Memory B cell (primary cell): Measurements from ENCODE around the gene MAN2A2.
A peak's percentile ranks its signal among the peaks of the same experiment; 100 is the strongest.

Experiments
- ATAC-seq: fragments of 150-1000 bp; cut with Tn5 transposase; 2 replicates; pipeline ENCODE4 v1.10.0; 2021; ENCODE audit warnings: low read depth, mild to moderate bottlenecking, moderate library complexity
- DNase-seq, 2 donors: peaks; one replicate each; pipeline ENCODE4 v3.0.0; 2022; ENCODE audit warnings: low spot score in 2 of 2
- H3K27ac Mint-ChIP-seq: one replicate; pipeline ENCODE4 v1.8.0; 2022; ENCODE audit warnings: mild to moderate bottlenecking, moderate library complexity, mixed read lengths
- H3K27me3 Mint-ChIP-seq: one replicate; pipeline ENCODE4 v1.8.0; 2022; ENCODE audit warnings: mixed read lengths
- H3K36me3 Mint-ChIP-seq: one replicate; pipeline ENCODE4 v1.8.0; 2022; ENCODE audit warnings: mild to moderate bottlenecking, mixed read lengths
- H3K4me1 Mint-ChIP-seq: one replicate; pipeline ENCODE4 v1.8.0; 2022; ENCODE audit warnings: mixed read lengths
- H3K4me3 Mint-ChIP-seq: one replicate; pipeline ENCODE4 v1.8.0; 2022; ENCODE audit warnings: mild to moderate bottlenecking, moderate library complexity, mixed read lengths
- H3K9me3 Mint-ChIP-seq: one replicate; pipeline ENCODE4 v1.8.0; 2022; ENCODE audit warnings: mixed read lengths

The MAN2A2 gene

DNA sequence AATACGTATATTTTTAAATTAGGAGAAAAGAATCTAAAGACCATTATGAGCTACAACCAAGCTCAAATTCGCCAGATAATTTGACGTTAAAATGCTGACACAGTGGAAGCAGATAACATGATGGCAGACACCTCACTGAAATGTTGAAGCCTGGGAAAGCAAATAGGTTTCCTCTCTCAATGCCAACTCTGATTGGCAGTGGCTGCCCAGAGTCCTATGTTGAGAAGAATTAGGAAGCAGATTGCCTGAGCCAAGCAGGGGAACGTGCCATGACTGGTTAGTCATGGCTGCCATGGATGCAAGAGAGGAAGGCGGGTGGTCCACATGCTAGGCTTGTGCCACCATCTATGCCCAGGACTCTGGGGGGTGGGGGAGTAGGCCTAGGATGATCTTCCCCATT is 35.2 kb downstream of the MAN2A2 start:
- peaks cover 18% of the 10 kb centered on the region for H3K4me1 Mint-ChIP-seq
- H3K27ac Mint-ChIP-seq = no peak overlapping the region
- ATAC-seq (no peak), DNase-seq (no peak)
- H3K9me3 Mint-ChIP-seq = no peaks in the 10 kb centered on the region
- no peaks in the 10 kb centered on the region for H3K27me3 Mint-ChIP-seq
- H3K36me3 Mint-ChIP-seq = peaks cover 9% of the 10 kb centered on the region
- H3K4me3 Mint-ChIP-seq = no peak overlapping the region

DNA sequence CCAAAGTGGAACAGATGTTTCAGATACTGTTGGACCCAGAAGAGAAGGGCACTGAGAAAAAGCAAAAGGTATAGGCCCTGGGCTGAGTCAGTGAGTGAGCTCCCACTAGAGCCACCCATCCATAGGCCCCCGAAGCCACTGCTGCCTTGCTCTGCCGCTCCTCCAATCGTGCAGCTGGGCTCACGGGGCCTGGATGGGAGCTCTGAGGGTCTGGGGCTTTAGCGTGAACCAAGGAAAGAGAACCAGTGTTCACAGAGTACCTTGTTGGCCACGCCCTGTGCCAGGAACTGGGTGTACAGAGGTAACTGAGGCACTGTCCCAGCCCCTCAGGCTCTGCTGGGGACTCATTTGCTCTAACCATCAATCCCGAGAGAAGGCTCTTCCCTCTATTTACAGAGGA is 36.7 kb downstream of the MAN2A2 start:
- no peak overlapping the region for H3K4me3 Mint-ChIP-seq
- ATAC-seq = no peak

DNA sequence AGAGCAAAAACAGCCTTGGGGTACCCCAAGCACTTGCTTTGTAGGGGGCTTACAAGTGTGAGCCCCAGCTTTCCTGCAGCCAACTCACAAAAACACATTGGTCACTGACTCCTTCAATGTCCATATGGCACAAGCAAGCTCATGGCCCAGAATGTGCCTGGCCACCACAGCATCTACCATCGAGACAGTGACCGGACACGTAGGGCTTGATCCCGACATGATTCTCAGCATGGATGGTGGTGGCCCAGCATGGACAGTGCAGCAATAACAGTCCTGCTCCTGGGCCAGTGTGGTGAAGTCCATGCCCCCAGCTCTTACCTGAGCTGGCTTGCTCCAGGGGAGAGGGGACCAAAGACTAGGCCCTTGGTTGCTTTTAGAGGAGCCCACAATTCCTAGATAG is 37.9 kb downstream of the MAN2A2 start:
- H3K4me1 Mint-ChIP-seq = peaks cover 9% of the 10 kb centered on the region
- H3K9me3 Mint-ChIP-seq = no peaks in the 10 kb centered on the region
- no peak for DNase-seq
- no peak overlapping the region for H3K4me3 Mint-ChIP-seq
- peaks cover 9% of the 10 kb centered on the region for H3K36me3 Mint-ChIP-seq
- H3K27ac Mint-ChIP-seq = no peak overlapping the region
- H3K27me3 Mint-ChIP-seq = no peaks in the 10 kb centered on the region
- no peak for ATAC-seq

More for the DNA sequence above, 36.7 kb downstream of the MAN2A2 start:
- H3K27ac Mint-ChIP-seq = no peak overlapping the region
- H3K4me1 Mint-ChIP-seq = peaks cover 13% of the 10 kb centered on the region
- H3K9me3 Mint-ChIP-seq = no peaks in the 10 kb centered on the region
- no peak for DNase-seq
- no peaks in the 10 kb centered on the region for H3K27me3 Mint-ChIP-seq
- peaks cover 9% of the 10 kb centered on the region for H3K36me3 Mint-ChIP-seq

DNA sequence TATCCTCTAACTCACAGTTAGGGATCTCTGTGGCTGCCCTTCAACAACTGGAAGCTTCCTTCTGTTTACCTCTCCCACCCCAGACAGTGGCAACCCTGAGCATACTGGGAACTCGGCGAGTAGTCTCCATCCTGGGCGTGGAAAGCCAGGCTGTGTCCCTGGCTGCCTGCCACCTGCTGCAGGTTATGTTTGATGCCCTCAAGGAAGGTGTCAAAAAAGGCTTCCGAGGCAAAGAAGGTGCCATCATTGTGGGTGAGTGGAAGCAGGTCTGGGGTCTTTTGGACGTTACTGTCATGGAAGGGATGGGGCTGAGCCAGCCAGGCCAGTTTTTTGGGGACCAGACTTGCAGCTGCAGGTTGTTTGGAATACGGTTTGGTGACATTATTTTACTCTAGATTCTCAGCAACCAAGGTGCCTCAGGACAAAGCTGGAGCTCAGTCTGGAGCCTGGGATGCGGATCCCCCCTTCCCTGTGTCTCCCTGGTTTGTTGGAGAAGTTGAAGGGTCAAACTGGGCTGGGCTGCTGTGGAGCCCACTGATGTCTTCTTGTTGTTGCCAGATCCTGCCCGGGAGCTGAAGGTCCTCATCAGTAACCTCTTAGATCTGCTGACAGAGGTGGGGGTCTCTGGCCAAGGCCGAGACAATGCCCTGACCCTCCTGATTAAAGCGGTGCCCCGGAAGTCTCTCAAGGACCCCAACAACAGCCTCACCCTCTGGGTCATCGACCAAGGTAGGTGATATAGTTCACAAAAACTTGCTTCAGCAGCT is 39.4 kb downstream of the MAN2A2 start:
- no peaks in the 10 kb centered on the region for H3K27me3 Mint-ChIP-seq
- DNase-seq = no peak
- ATAC-seq = no peak
- peaks cover 13% of the 10 kb centered on the region for H3K36me3 Mint-ChIP-seq
- H3K27ac Mint-ChIP-seq = no peak overlapping the region
- H3K9me3 Mint-ChIP-seq = no peaks in the 10 kb centered on the region
- H3K4me3 Mint-ChIP-seq = no peak overlapping the region
- no peaks in the 10 kb centered on the region for H3K4me1 Mint-ChIP-seq

DNA sequence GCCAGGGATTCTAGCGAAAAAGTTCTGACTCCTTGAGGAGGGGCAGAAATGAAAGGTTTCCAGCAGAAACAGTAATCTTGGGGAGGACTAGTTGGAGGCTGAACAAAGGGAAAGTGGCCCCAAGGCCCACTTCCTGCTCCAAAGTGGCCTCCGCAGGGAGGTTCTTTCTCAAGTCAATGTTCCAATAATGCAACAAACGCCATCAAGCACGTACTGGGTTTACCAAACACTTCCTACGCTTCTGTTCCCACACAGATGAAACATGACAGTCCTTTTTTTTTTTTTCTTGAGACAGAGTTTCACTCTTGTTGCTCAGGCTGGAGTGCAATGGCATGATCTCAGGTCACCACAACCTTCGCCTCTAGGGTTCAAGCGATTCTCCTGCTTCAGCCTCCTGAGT is 42.0 kb downstream of the MAN2A2 start:
- peaks cover 18% of the 10 kb centered on the region for H3K36me3 Mint-ChIP-seq
- H3K4me1 Mint-ChIP-seq = no peaks in the 10 kb centered on the region
- DNase-seq (no peak), ATAC-seq (no peak)
- H3K27me3 Mint-ChIP-seq = no peaks in the 10 kb centered on the region
- no peak overlapping the region for H3K4me3 Mint-ChIP-seq
- no peak overlapping the region for H3K27ac Mint-ChIP-seq
- no peaks in the 10 kb centered on the region for H3K9me3 Mint-ChIP-seq

DNA sequence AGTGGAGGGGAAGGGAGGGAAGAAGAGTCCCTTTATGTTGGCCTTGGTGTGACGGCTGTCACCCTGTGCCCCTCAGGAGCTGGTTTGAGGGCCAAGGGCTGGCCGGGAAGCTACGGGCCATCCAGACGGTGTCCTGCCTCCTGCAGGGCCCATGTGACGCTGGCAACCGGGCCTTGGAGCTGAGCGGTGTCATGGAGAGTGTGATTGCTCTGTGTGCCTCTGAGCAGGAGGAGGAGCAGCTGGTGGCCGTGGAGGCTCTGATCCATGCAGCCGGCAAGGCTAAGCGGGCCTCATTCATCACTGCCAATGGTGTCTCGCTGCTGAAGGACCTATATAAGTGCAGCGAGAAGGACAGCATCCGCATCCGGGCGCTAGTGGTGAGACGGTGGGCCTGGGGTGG is 43.4 kb downstream of the MAN2A2 start:
- H3K4me3 Mint-ChIP-seq = no peak overlapping the region
- peaks cover 15% of the 10 kb centered on the region for H3K36me3 Mint-ChIP-seq
- DNase-seq (no peak), ATAC-seq (no peak)
- no peak overlapping the region for H3K27ac Mint-ChIP-seq
- H3K27me3 Mint-ChIP-seq = no peaks in the 10 kb centered on the region
- H3K9me3 Mint-ChIP-seq = no peaks in the 10 kb centered on the region
- no peaks in the 10 kb centered on the region for H3K4me1 Mint-ChIP-seq

DNA sequence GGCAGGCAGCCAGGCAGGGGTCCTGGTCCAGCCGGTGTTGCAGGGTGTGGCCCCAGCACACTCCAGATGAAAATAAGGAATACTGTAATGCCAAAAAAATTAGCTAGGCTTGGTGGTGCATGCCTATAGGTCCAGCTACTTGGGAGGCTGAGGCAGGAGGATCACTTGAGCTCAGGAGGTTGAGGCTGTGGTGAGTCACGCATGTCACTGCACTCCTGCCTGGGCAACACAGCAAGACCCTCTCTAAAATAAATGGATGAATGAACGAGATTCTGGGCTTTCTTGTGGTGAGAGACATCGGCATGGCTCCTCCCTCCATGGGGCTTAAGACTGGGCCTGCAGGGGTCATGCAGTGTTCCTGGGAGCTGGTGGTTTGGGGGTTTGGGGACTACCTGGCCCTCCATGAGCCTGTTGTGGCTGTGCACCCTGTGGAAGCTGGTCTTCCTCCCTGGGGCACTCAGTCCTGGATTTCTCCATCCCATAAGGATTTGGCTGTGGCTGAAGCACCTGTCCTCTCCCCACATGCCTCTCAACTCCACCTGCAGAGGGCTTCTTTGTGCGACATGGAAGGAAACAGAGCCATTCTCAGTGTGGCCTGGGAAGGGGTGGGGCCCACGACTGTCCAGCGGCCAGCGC is 44.0 kb downstream of the MAN2A2 start:
- H3K4me1 Mint-ChIP-seq = no peaks in the 10 kb centered on the region
- DNase-seq (no peak), ATAC-seq (no peak)
- no peaks in the 10 kb centered on the region for H3K9me3 Mint-ChIP-seq
- H3K4me3 Mint-ChIP-seq = no peak overlapping the region
- H3K36me3 Mint-ChIP-seq = peaks cover 18% of the 10 kb centered on the region
- H3K27me3 Mint-ChIP-seq = no peaks in the 10 kb centered on the region
- no peak overlapping the region for H3K27ac Mint-ChIP-seq

DNA sequence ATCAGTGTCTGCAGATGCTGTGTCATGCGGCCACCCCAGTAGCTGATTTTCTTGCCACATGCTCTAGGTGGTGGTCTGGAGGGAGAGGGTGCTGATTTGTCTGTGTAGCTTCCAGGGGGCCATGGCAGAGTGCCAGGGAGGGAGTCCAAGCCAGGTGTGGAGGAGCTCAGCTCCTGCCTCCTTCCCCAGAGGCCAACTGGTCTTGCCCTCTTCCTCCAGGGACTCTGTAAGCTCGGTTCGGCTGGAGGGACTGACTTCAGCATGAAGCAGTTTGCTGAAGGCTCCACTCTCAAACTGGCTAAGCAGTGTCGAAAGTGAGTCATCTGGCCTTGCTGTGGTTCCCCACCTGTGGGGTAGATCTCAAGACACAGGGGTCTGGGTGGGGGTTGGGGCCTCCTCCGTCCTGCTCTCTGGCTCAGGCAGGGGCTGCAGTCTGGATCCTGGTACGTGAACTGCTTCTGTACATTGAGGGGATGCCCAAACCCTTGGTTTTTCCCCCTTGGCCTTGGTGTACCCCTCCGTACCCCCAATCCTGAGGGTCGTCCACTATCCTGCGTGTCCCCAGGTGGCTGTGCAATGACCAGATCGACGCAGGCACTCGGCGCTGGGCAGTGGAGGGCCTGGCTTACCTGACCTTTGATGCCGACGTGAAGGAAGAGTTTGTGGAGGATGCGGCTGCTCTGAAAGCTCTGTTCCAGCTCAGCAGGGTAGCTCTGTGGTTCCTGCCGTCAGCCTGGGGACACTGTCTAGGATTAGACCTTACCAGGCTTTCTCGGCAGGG is 44.7 kb downstream of the MAN2A2 start:
- H3K4me3 Mint-ChIP-seq = no peak overlapping the region

DNA sequence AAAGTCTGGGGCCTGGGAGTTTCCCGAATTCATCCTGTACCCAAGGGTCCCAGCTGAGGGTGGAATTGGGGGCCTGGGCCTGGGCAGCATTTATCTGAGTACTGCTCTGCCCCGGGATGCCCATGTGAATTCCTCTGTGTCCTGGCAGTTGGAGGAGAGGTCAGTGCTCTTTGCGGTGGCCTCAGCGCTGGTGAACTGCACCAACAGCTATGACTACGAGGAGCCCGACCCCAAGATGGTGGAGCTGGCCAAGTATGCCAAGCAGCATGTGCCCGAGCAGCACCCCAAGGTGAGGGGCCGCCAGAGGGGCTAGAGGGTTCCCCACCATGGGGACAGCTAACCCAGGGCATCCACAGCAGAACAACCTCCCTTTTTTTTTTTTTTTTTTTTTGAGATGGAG is 45.4 kb downstream of the MAN2A2 start:
- DNase-seq (no peak), ATAC-seq (no peak)
- no peaks in the 10 kb centered on the region for H3K9me3 Mint-ChIP-seq
- H3K27ac Mint-ChIP-seq = no peak overlapping the region
- no peak overlapping the region for H3K4me3 Mint-ChIP-seq
- peaks cover 18% of the 10 kb centered on the region for H3K36me3 Mint-ChIP-seq
- no peaks in the 10 kb centered on the region for H3K27me3 Mint-ChIP-seq
- H3K4me1 Mint-ChIP-seq = no peaks in the 10 kb centered on the region

More for the DNA sequence above, 44.7 kb downstream of the MAN2A2 start:
- no peaks in the 10 kb centered on the region for H3K27me3 Mint-ChIP-seq
- H3K9me3 Mint-ChIP-seq = no peaks in the 10 kb centered on the region
- peaks cover 18% of the 10 kb centered on the region for H3K36me3 Mint-ChIP-seq
- no peak for ATAC-seq
- H3K27ac Mint-ChIP-seq = no peak overlapping the region
- H3K4me1 Mint-ChIP-seq = no peaks in the 10 kb centered on the region
- no peak for DNase-seq

DNA sequence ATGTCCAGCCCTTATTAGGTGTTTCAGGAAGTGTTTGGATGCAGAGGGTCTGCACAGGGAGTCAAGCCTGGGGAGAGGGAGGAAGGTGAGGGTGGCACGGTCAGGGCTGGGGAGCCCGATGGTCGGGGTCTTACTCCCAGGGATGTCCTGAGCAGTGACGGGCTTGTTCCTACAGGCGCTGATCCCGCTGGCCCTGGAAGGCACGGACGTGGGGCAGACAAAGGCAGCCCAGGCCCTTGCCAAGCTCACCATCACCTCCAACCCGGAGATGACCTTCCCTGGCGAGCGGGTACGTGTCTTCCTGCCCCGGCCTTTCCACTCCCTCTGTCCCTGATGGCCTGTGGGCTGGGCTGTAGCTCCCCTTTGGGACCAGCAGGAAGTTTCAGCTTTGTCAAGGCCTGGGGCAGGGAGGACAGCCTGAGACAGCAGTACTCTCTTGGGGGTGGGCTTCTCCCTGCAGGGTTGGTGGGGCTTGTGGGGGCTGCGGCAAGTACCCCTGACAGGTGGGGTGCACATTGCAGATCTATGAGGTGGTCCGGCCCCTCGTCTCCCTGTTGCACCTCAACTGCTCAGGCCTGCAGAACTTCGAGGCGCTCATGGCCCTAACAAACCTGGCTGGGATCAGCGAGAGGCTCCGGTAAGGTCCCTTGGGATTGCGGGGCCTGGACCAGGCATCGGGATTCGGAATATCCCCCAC is 47.0 kb downstream of the MAN2A2 start:
- H3K9me3 Mint-ChIP-seq = no peaks in the 10 kb centered on the region
- ATAC-seq = no peak
- no peak overlapping the region for H3K27ac Mint-ChIP-seq
- peaks cover 18% of the 10 kb centered on the region for H3K36me3 Mint-ChIP-seq
- peaks cover 2% of the 10 kb centered on the region for H3K4me1 Mint-ChIP-seq
- no peak for DNase-seq
- H3K27me3 Mint-ChIP-seq = no peaks in the 10 kb centered on the region
- no peak overlapping the region for H3K4me3 Mint-ChIP-seq

DNA sequence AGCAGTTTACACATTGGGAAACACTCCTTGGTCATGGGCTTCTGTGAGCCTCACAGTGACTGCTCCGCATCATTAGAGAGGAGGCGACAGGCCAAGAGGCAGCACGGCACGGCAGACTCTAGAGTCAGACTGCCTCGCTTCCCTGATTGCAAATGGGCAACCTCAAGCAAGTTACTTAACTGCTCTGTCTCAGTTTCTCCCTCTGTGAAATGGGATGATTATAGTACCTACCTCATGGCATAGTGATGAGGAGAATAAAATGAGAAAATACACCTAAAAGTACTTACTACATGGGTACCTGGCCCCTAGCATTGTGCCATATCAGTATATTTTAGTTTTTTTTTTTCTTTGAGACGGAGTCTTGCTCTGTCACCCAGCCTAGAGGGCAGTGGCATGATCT is 47.6 kb downstream of the MAN2A2 start:
- Mint-ChIP-seq H3K4me1 (peaks cover 2% of the 10 kb centered on the region), H3K9me3 (no peaks in the 10 kb centered on the region), H3K4me3 (no peak overlapping the region), H3K27ac (no peak overlapping the region), H3K27me3 (no peaks in the 10 kb centered on the region), H3K36me3 (peaks cover 18% of the 10 kb centered on the region)
- ATAC-seq (no peak), DNase-seq (no peak)

DNA sequence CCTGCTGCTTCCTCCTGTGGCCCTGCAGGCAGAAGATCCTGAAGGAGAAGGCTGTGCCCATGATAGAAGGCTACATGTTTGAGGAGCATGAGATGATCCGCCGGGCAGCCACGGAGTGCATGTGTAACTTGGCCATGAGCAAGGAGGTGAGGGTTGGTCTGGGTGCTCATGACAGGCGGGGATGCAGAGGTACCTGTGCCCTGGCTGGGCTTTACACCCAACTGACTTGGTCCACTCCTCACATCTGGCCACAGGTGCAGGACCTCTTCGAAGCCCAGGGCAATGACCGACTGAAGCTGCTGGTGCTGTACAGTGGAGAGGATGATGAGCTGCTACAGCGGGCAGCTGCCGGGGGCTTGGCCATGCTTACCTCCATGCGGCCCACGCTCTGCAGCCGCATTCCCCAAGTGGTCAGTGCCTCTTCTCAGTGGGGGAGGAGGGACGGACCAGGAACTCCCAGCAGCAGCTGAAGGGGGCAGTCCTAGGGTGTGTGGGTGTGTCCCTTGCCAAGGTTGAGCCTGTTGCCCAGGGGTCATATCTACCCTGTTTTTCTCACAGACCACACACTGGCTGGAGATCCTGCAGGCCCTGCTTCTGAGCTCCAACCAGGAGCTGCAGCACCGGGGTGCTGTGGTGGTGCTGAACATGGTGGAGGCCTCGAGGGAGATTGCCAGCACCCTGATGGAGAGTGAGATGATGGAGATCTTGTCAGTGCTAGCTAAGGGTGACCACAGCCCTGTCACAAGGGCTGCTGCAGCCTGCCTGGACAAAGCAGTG is 50.0 kb downstream of the MAN2A2 start:
- Mint-ChIP-seq H3K27me3 (no peaks in the 10 kb centered on the region), H3K4me1 (peaks cover 2% of the 10 kb centered on the region), H3K9me3 (no peaks in the 10 kb centered on the region), H3K27ac (peak overlapping the region; percentile 46), H3K36me3 (peaks cover 12% of the 10 kb centered on the region), H3K4me3 (no peak overlapping the region)
- ATAC-seq = no peak
- DNase-seq = no peak

DNA sequence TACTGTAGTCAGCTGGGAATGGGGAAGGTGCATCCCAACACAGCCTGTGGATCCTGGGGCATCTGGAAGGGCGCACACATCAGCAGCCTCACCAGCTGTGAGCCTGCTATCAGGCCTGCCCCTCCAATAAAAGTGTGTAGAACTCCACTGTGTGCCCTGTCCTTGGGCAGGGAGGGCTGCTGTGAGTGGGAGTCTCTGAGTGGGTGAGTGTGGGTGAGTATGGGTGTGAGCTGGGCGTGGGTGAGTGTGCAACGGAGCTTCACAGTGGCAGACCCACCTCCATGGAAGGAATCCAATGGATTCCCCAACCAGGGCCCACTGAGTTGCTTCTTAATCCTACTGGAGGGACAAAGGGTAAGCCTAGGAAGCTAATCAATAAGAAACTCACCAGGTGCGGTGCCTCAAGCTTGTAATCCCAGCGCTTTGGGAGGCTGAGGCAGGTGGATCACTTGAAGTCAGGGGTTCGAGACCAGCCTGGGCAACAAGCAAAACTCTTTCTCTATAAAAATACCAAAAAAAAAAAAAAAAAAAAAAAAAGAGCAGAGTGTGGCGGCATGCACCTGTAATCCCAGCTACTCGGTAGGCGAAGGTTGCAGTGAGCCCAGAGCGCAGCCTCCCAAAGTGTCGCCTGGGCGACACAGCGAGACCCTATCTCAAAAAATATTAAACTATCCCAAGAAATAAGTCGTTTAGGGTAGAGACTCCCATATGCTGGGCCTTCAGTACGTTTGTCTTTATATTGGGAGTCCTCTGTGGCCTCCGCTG is 51.0 kb downstream of the MAN2A2 start:
- peaks cover 2% of the 10 kb centered on the region for H3K4me1 Mint-ChIP-seq
- peaks cover 7% of the 10 kb centered on the region for H3K36me3 Mint-ChIP-seq
- no peaks in the 10 kb centered on the region for H3K9me3 Mint-ChIP-seq
- H3K27ac Mint-ChIP-seq = peak overlapping the region; percentile 84
- no peak for ATAC-seq
- peak overlapping the region; percentile 84 for H3K4me3 Mint-ChIP-seq
- no peak for DNase-seq
- no peaks in the 10 kb centered on the region for H3K27me3 Mint-ChIP-seq
